ENCODE results near the gene POLR2L. TPM values are rescaled to one million over a fixed set of nuclear protein-coding genes. Genes with fewer than 3 reads are reported as not detected.

POLR2L gene
- total RNA-seq, 1 donor from 2014 or later: 128 TPM

GRCh38 chr11:802018-802617 lies 40.2 kb downstream of the POLR2L start:
- no peak for TF ChIP-seq CTCF (conservative IDR thresholded peaks at IDR 0.05)

GRCh38 chr11:801097-801780 lies 41.1 kb downstream of the POLR2L start:
- H3K36me3 Mint-ChIP-seq (ENCODE audit: low read depth): no peaks in the 10 kb centered on the region
- no peak for DNase-seq (ENCODE audit: low read depth, low spot score)

More at GRCh38 chr11:802018-802617, 40.2 kb downstream of the POLR2L start:
- DNase-seq (ENCODE audit: low read depth, low spot score): no peak
- Mint-ChIP-seq H3K27me3 (ENCODE audit: low read depth) (no peaks in the 10 kb centered on the region), H3K4me3 (no peak overlapping the region), H3K9me3 (no peaks in the 10 kb centered on the region), H3K4me1 (peaks cover 3% of the 10 kb centered on the region), H3K27ac (ENCODE audit: unreplicated experiment) (no peak overlapping the region), H3K36me3 (ENCODE audit: low read depth) (no peaks in the 10 kb centered on the region)

GRCh38 chr11:800473-800872 lies 41.9 kb downstream of the POLR2L start:
- peaks cover 15% of the 10 kb centered on the region for H3K4me1 Mint-ChIP-seq
- peak overlapping the region; percentile 41 for H3K4me3 Mint-ChIP-seq

More at GRCh38 chr11:801097-801780, 41.1 kb downstream of the POLR2L start:
- no peaks in the 10 kb centered on the region for H3K27me3 Mint-ChIP-seq (ENCODE audit: low read depth)
- no peak for TF ChIP-seq CTCF (conservative IDR thresholded peaks at IDR 0.05)
- H3K9me3 Mint-ChIP-seq: no peaks in the 10 kb centered on the region
- peak overlapping the region; percentile 57 for H3K4me3 Mint-ChIP-seq
- H3K4me1 Mint-ChIP-seq: peaks cover 10% of the 10 kb centered on the region
- no peak overlapping the region for H3K27ac Mint-ChIP-seq (ENCODE audit: unreplicated experiment)

GRCh38 chr11:799641-800316 lies 42.5 kb downstream of the POLR2L start:
- Mint-ChIP-seq H3K36me3 (ENCODE audit: low read depth) (no peaks in the 10 kb centered on the region), H3K27ac (ENCODE audit: unreplicated experiment) (no peak overlapping the region), H3K4me3 (peak overlapping the region; percentile 41), H3K9me3 (no peaks in the 10 kb centered on the region), H3K4me1 (peaks cover 15% of the 10 kb centered on the region), H3K27me3 (ENCODE audit: low read depth) (no peaks in the 10 kb centered on the region)
- no peak for DNase-seq (ENCODE audit: low read depth, low spot score)
- TF ChIP-seq CTCF (conservative IDR thresholded peaks at IDR 0.05): no peak

More at GRCh38 chr11:800473-800872, 41.9 kb downstream of the POLR2L start:
- H3K27me3 Mint-ChIP-seq (ENCODE audit: low read depth): no peaks in the 10 kb centered on the region
- no peak overlapping the region for H3K27ac Mint-ChIP-seq (ENCODE audit: unreplicated experiment)
- no peaks in the 10 kb centered on the region for H3K36me3 Mint-ChIP-seq (ENCODE audit: low read depth)
- no peak for TF ChIP-seq CTCF (conservative IDR thresholded peaks at IDR 0.05)
- H3K9me3 Mint-ChIP-seq: no peaks in the 10 kb centered on the region
- DNase-seq (ENCODE audit: low read depth, low spot score): no peak

GRCh38 chr11:798093-798713 lies 44.1 kb downstream of the POLR2L start, which contains the start of gene SLC25A22:
TSS of gene SLC25A22 (minus strand) at chr11:798281. CDS start at chr11:795006, 3,275 bp downstream.
- H3K36me3 Mint-ChIP-seq (ENCODE audit: low read depth): no peaks in the 10 kb centered on the region
- H3K4me1 Mint-ChIP-seq: peaks cover 15% of the 10 kb centered on the region
- DNase-seq (ENCODE audit: low read depth, low spot score): peak; percentile 89
- no peaks in the 10 kb centered on the region for H3K27me3 Mint-ChIP-seq (ENCODE audit: low read depth)
- peak within 1 kb of the TSS; percentile 92 for H3K27ac Mint-ChIP-seq (ENCODE audit: unreplicated experiment)
- H3K9me3 Mint-ChIP-seq: no peaks in the 10 kb centered on the region
- peak within 1 kb of the TSS; percentile 98 for H3K4me3 Mint-ChIP-seq
- TF ChIP-seq CTCF (conservative IDR thresholded peaks at IDR 0.05): peak; percentile 89
